ENCODE results near the gene CRIP3. TPM values are rescaled to one million over a fixed set of nuclear protein-coding genes. Genes with fewer than 3 reads are reported as not detected.

Gene CRIP3
- total RNA-seq, 3 donors from 2014 or later (not counting 1 experiment from before 2014, with no cell fraction given), result 3.6 to 5.3 (median 4.3) TPM

DNA sequence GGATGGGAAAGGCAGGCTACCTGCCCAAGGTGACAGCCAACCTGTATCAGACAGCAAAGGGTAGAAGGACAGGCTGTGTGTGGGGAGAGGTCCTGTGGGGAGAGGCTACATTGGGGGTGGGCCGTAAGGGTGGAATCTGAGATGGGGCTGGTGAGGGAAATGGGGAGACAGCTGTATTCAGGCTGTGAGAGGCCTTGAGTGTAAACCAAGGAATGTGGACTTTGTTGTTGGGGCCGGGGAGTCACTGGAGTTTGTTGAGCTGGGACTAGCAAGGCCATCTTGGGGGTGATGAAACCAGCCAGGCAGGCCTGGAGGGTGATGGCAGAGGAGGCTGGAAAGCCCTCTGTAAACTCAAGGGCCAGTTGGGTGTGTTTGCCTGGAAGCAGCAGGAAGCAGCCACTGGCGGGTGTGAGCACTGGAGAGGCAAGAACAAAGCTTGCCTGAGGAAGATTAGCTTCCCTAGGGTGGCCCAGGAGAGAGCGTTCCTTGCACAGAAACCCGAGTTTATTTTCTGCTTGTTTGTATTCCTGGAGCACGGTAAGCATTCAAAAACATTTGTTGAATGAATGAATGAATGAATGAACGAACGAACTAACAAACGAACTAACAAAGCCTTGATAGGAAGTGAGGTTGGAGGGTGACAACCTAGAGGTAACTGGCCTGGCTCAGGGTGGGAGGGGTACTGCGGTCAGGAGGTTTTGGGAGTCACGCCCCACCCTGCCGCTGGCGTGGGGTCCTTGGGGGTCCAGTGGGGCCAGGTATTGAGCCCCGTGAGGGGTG lies 46.4 kb downstream of the CRIP3 start:
- Mint-ChIP-seq H3K4me1 (peaks cover 0 to 6% of the 10 kb centered on the region in 2 donors), H3K9me3 (no peaks in the 10 kb centered on the region), H3K4me3 (no peak overlapping the region), H3K27ac (no peak overlapping the region), H3K27me3 (ENCODE audit: low read depth in 2 of 2) (peaks cover 0 to 4% of the 10 kb centered on the region in 2 donors), H3K36me3 (no peaks in the 10 kb centered on the region)
- Histone ChIP-seq H3K27ac (ENCODE audit: low read length) (no peak overlapping the region), H3K27me3 (ENCODE audit: control insufficient read depth, insufficient read depth, low read length) (no peaks in the 10 kb centered on the region), H3K4me3 (ENCODE audit: low read length) (no peak overlapping the region), H3K4me1 (ENCODE audit: control insufficient read depth, insufficient read depth, low read length) (no peaks in the 10 kb centered on the region), H3K36me3 (ENCODE audit: control insufficient read depth, insufficient read depth, low read length) (no peaks in the 10 kb centered on the region), H3K9me3 (ENCODE audit: control insufficient read depth, insufficient read depth, low read length) (no peaks in the 10 kb centered on the region)
- DNase-seq (no peak), ATAC-seq (no peak)
- intact Hi-C loops (cut with micrococcal nuclease), result no loop called here
- TF ChIP-seq CTCF (IDR thresholded peaks at IDR 0.05), result no peak
- 89% methylated on average over 14 of the region's 14 CpGs for WGBS (ENCODE audit: insufficient coverage)

DNA sequence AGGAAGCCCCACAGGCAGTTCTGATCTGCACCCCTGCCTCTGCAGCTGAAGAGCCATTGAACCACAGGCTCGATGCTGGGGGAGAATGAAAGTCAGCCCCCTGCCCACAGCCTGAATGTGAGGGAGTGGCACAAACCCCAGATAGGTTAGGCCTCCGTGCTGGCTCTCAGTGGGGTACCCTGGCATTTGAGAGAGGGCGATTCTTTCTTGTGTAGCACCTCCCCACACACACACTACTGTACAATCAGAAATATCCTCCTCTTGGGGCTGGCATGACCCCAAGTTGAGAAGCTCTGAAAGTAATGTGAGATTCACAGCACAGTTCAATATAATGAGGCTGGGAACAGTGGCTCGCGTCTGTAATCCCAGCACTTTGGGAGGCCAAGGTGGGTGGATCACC lies 47.4 kb downstream of the CRIP3 start:
- no peak for TF ChIP-seq CTCF (IDR thresholded peaks at IDR 0.05)
- peaks cover 0 to 4% of the 10 kb centered on the region in 2 donors for H3K27me3 Mint-ChIP-seq (ENCODE audit: low read depth in 2 of 2)
- no peak overlapping the region for H3K27ac Mint-ChIP-seq
- intact Hi-C loops (cut with micrococcal nuclease), result no loop called here
- DNase-seq (no peak), ATAC-seq (no peak)
- 90% methylated on average over 4 of the region's 5 CpGs for WGBS (ENCODE audit: insufficient coverage)
- no peaks in the 10 kb centered on the region for H3K36me3 Mint-ChIP-seq
- no peak overlapping the region for H3K4me3 Mint-ChIP-seq
- H3K4me1 Mint-ChIP-seq, result peaks cover 0 to 6% of the 10 kb centered on the region in 2 donors
- H3K27me3 ChIP-seq (ENCODE audit: control insufficient read depth, insufficient read depth, low read length), result no peaks in the 10 kb centered on the region
- no peaks in the 10 kb centered on the region for H3K9me3 ChIP-seq (ENCODE audit: control insufficient read depth, insufficient read depth, low read length)
- no peak overlapping the region for H3K27ac ChIP-seq (ENCODE audit: low read length)
- no peaks in the 10 kb centered on the region for H3K9me3 Mint-ChIP-seq
- H3K4me3 ChIP-seq (ENCODE audit: low read length), result no peak overlapping the region
- no peaks in the 10 kb centered on the region for H3K4me1 ChIP-seq (ENCODE audit: control insufficient read depth, insufficient read depth, low read length)
- no peaks in the 10 kb centered on the region for H3K36me3 ChIP-seq (ENCODE audit: control insufficient read depth, insufficient read depth, low read length)

DNA sequence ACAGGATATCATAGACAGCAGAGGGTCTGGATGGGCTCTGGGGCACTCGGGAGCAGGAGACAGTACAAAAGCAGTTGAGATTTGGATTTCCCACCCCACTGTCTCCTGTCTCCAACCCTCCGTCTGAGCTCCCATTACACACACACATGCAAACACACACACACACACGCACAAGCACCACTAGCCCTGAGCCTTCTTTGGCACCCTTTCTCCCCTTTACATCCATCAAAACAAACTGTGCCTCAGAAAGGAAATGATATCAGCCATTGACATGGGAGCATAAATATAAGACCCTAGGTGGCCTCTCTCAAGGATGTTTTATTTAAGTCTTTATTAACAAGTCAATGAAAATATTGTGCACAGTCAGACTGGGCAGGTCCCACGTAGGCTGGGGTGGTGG lies 47.8 kb downstream of the CRIP3 start:
- Histone ChIP-seq H3K27ac (ENCODE audit: low read length) (no peak overlapping the region), H3K36me3 (ENCODE audit: control insufficient read depth, insufficient read depth, low read length) (no peaks in the 10 kb centered on the region), H3K4me3 (ENCODE audit: low read length) (no peak overlapping the region), H3K27me3 (ENCODE audit: control insufficient read depth, insufficient read depth, low read length) (no peaks in the 10 kb centered on the region), H3K4me1 (ENCODE audit: control insufficient read depth, insufficient read depth, low read length) (no peaks in the 10 kb centered on the region), H3K9me3 (ENCODE audit: control insufficient read depth, insufficient read depth, low read length) (no peaks in the 10 kb centered on the region)
- ATAC-seq (no peak), DNase-seq (no peak)
- Mint-ChIP-seq H3K4me3 (no peak overlapping the region), H3K27ac (no peak overlapping the region), H3K36me3 (no peaks in the 10 kb centered on the region), H3K9me3 (no peaks in the 10 kb centered on the region), H3K4me1 (peaks cover 0 to 6% of the 10 kb centered on the region in 2 donors), H3K27me3 (ENCODE audit: low read depth in 2 of 2) (peaks cover 0 to 4% of the 10 kb centered on the region in 2 donors)
- WGBS (ENCODE audit: insufficient coverage), result 88% methylated on average over 4 of the region's 4 CpGs
- intact Hi-C loops (cut with micrococcal nuclease), result no loop called here
- TF ChIP-seq CTCF (IDR thresholded peaks at IDR 0.05), result no peak
